Neutrophil (primary cell): Measurements from ENCODE around the gene RPL36.
"Not testable (repeated sequence)": the region's sequence is repeated elsewhere in the genome, so short reads cannot be mapped to it uniquely, and the experiment has no call there.

ENCODE experiments used
- H3K27ac ChIP-seq: fragments of 200-600 bp; sonication (generic); 2 replicates; pipeline ENCODE4 v1.5.1; 2016; ENCODE audit warnings: mild to moderate bottlenecking, moderate library complexity
- H3K27me3 ChIP-seq: fragments of 200-600 bp; sonication (generic); 2 replicates; pipeline ENCODE4 v1.6.0; 2016; ENCODE audit warnings: mild to moderate bottlenecking
- H3K36me3 ChIP-seq: fragments of 200-600 bp; sonication (generic); 2 replicates; pipeline ENCODE4 v1.5.1; 2017
- H3K4me1 ChIP-seq, 2 experiments: fragments of 200-600 bp in 1 of 2; sonication (generic) in 1 of 2; 1 replicate in 1 of 2; 2 replicates in 1 of 2; pipeline versions ENCODE4 v1.5.1 to v1.6.1; 2013 to 2016; ENCODE audit warnings: low read depth in 1 of 2, low read length in 1 of 2, mild to moderate bottlenecking in 1 of 2, moderate library complexity in 1 of 2; ENCODE audit not compliant: control insufficient read depth in 1 of 2, insufficient read depth in 1 of 2
- H3K4me3 ChIP-seq, 2 experiments: fragments of 200-600 bp in 1 of 2; sonication (generic) in 1 of 2; 1 replicate in 1 of 2; 2 replicates in 1 of 2; pipeline ENCODE4 v1.5.1; 2013 to 2016; ENCODE audit warnings: low read depth in 1 of 2, low read length in 1 of 2, mild to moderate bottlenecking in 1 of 2, moderate library complexity in 1 of 2
- H3K9me3 ChIP-seq: fragments of 200-600 bp; sonication (generic); 2 replicates; pipeline ENCODE4 v1.5.1; 2016
- TF ChIP-seq, protein P1 (sequence below): fragments of 200-600 bp; sonication (generic); IDR thresholded peaks from 2 replicates; pipeline ENCODE4 v1.5.1; 2016; ENCODE audit warnings: antibody characterized with exemption

Gene RPL36

GRCh38 chr19:5700455-5701092 is 10.5 kb downstream of the RPL36 start:
- Histone ChIP-seq H3K27ac (no peak overlapping the region), H3K4me1 (no peaks in the 10 kb centered on the region), H3K36me3 (peaks cover 68% of the 10 kb centered on the region), H3K27me3 (no peaks in the 10 kb centered on the region), H3K9me3 (no peaks in the 10 kb centered on the region), H3K4me3 (no peak overlapping the region)
- TF ChIP-seq, protein P1, sequence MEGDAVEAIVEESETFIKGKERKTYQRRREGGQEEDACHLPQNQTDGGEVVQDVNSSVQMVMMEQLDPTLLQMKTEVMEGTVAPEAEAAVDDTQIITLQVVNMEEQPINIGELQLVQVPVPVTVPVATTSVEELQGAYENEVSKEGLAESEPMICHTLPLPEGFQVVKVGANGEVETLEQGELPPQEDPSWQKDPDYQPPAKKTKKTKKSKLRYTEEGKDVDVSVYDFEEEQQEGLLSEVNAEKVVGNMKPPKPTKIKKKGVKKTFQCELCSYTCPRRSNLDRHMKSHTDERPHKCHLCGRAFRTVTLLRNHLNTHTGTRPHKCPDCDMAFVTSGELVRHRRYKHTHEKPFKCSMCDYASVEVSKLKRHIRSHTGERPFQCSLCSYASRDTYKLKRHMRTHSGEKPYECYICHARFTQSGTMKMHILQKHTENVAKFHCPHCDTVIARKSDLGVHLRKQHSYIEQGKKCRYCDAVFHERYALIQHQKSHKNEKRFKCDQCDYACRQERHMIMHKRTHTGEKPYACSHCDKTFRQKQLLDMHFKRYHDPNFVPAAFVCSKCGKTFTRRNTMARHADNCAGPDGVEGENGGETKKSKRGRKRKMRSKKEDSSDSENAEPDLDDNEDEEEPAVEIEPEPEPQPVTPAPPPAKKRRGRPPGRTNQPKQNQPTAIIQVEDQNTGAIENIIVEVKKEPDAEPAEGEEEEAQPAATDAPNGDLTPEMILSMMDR: no peak

GRCh38 chr19:5702053-5702410 is 11.9 kb downstream of the RPL36 start:
- not testable (repeated sequence) for H3K27ac ChIP-seq, H3K4me1 ChIP-seq, H3K4me3 ChIP-seq, H3K27me3 ChIP-seq, H3K9me3 ChIP-seq
- H3K36me3 ChIP-seq: peaks cover 68% of the 10 kb centered on the region

DNA sequence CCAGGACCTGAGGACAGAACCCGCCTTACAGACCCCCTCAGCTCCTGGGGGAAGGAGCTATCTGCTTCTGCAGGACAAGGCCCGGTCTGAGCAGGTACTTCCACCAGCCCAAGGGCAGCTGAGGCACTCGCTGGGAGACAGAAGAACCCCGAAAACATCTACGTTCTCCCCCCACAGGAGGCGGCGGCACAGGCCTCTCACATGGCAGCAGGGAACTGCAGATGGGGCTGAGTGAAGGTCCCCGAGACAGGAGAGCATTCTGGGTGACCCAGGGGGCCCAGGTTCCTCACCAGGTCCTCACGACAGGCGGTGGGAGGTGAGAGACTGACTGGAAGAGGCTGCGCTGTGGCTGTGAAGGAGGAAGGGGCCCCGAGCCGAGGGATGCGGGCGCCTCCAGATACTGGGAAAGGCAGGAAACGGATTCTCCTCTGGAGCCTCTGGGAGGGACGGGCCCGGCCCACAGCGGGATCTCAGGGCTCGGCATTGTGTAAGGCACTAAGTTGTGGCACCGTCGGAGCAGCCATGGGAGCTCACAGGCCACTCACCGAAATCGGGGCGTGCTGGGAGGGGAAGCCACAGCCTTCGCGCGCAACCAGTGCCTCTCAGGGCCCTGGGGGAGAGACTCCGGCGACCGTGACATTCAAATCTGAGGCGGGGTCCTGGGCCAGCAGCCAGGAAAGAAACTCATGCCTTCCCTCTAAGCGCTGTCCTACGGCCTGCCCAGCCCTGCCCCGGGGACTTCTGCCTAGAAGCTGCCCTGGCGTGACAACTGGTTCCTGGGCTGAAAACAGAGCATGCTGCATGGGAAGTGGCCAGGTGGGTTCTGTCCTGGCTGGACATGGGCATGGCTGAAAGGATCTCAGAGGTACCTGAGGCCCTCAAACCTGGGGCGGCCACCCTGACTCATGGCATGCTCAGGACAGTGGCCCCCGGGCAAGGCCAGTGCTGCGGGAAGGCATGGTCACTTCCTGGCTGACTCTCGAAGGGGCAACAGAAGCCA is 14.0 kb downstream of the RPL36 start:
- no peaks in the 10 kb centered on the region for H3K4me1 ChIP-seq
- no peaks in the 10 kb centered on the region for H3K9me3 ChIP-seq
- no peak overlapping the region for H3K4me3 ChIP-seq
- H3K27ac ChIP-seq: no peak overlapping the region
- no peaks in the 10 kb centered on the region for H3K27me3 ChIP-seq
- peaks cover 66% of the 10 kb centered on the region for H3K36me3 ChIP-seq
- TF ChIP-seq, protein P1: no peak

GRCh38 chr19:5705552-5705951 is 15.5 kb downstream of the RPL36 start:
- H3K4me1 ChIP-seq: no peaks in the 10 kb centered on the region
- peaks cover 58% of the 10 kb centered on the region for H3K36me3 ChIP-seq
- H3K9me3 ChIP-seq: no peaks in the 10 kb centered on the region
- TF ChIP-seq, protein P1: no peak
- no peak overlapping the region for H3K27ac ChIP-seq
- H3K4me3 ChIP-seq: no peak overlapping the region
- H3K27me3 ChIP-seq: no peaks in the 10 kb centered on the region

- Histone ChIP-seq H3K27me3 (no peaks in the 10 kb centered on the region), H3K36me3 (peaks cover 69% of the 10 kb centered on the region), H3K27ac (no peak overlapping the region), H3K4me1 (no peaks in the 10 kb centered on the region), H3K4me3 (no peak overlapping the region), H3K9me3 (no peaks in the 10 kb centered on the region)
- TF ChIP-seq, protein P1: no peak
Measured at GRCh38 chr19:5706876-5707573, 16.9 kb downstream of the RPL36 start.
